GM12891 (cell line): ENCODE data around the gene RNU6-8. TPM values are rescaled to one million over a fixed set of nuclear protein-coding genes. Genes with fewer than 3 reads are reported as not detected.

Experiments
- DNase-seq: peaks from one replicate; pipeline ENCODE4 v3.0.0; 2011; ENCODE audit warnings: low spot score; ENCODE audit not compliant: insufficient read length
- FAIRE-seq: peaks from 2 replicates; lab custom pipeline; 2011; peaks lifted over from hg19 to GRCh38; lab: Jason Lieb, UNC
- PAX5 ChIP-seq: IDR thresholded peaks from 2 replicates; pipeline ENCODE4 v1.6.1; 2011; ENCODE audit warnings: low read length, moderate library complexity, mild to moderate bottlenecking; ENCODE audit not compliant: insufficient read depth, severe bottlenecking
- POLR2A ChIP-seq: IDR thresholded peaks from 2 replicates; pipeline ENCODE4 v1.6.1; 2011; ENCODE audit warnings: low read depth, low read length, control low read depth
- POLR2AphosphoS5 ChIP-seq: IDR thresholded peaks from 2 replicates; pipeline ENCODE4 v1.6.1; 2011; ENCODE audit warnings: low read depth, low read length, control low read depth
- POU2F2 ChIP-seq: IDR thresholded peaks from 2 replicates; pipeline ENCODE4 v1.6.1; 2011; ENCODE audit warnings: low read depth, mild to moderate bottlenecking, control low read depth, low read length, moderate library complexity
- SPI1 ChIP-seq: IDR thresholded peaks from 2 replicates; pipeline ENCODE4 v1.6.1; 2011; ENCODE audit warnings: low read depth, low read length, control low read depth
- TAF1 ChIP-seq: IDR thresholded peaks from 2 replicates; pipeline ENCODE4 v1.6.1; 2011; ENCODE audit warnings: low read depth, low read length, control low read depth
- polyA plus RNA-seq: library from polyadenylated mRNA; unstranded; fragments of >200 nt; gene quantifications from one replicate; pipeline ENCODE4 v1.2.1, GENCODE V29; 2012; ENCODE audit warnings: low read depth, missing spikeins, inconsistent platforms; ENCODE audit not compliant: missing spikeins

RNU6-8 gene
- not detected for polyA plus RNA-seq

DNA sequence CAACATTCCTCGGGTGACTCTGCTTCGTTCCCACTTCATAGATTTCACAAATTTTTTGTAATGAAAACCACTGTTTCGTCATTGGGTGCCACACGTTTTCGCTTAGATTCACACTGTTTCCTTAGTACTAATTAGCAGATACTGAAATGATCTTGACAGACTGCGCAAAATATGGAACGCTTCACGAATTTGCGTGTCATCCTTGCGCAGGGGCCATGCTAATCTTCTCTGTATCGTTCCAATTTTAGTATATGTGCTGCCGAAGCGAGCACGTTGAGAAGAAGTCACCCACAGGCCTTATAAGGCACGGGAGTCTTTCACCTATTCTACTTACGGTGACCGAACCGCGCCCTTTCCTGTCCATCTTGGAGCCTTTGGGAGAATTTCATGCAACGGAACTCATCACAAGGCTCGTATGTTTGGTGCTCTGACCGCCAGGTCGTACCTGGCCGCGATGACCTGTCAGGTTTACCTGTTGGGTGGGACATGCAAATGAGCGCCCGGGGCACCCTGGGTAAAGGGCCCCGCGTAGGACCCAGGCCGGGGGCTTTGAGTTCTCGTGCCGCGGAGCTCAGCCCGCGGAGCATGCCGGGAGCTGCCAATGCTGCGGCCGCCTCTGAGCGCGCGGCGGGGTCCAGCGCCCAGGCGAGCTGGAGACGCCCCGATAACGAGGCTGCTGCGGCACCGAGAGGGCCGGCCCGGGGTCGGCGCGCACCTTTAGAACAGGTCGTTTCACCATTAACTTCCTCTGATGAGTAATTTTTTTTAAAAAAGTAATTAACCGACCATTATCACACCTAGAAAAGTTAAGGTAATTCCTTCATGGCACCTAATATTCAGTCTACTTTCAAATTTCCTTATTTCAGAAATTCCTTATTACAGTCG is at the start of gene RNU6-8:
RNU6-8 (minus strand) TSS at position 272 of the 885 bp plus-strand sequence.
- TF ChIP-seq PAX5 (no peak), TAF1 (peak; percentile 28; the same call in 1 of the 2 replicates), POLR2AphosphoS5 (no peak), POU2F2 (peak; percentile 99), SPI1 (no peak), POLR2A (no peak)
- FAIRE-seq (peak; percentile 89), DNase-seq (peak; percentile 54)

DNA sequence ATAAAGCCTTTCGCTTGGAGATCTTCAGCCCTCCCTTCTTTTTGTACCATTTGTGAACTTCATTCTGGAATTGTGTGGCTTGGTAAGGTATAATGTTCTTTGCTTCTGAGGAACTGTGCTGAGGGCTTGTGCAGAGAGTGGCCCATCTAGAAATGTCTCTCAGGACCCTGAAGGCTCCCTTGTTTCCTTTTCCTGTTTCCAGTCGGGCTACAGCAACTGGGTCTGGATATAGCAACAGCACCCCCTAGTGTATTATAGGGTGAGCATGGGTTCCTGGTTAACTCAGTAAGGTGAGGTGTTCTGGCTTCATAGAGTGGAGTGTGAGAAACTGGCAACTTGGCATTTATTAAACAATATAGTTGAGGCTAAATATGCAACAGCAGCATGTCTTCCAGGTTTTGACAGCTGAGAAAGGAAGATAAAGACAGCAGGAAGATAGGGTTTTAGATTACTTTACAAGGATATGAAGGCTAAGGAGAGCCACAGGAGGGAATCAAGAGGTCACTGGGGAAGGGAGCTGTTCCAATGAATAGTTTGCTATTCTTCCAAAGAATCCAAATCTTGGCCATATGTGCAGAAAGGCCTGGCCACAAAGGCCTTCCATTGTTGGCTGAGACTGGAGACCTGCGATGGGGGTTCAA is 49.1 kb upstream of the RNU6-8 start:
- FAIRE-seq: peak; percentile 61
- DNase-seq: peak; percentile 22
- TF ChIP-seq POLR2AphosphoS5 (no peak), SPI1 (no peak), POLR2A (no peak), POU2F2 (no peak), PAX5 (no peak), TAF1 (no peak)

DNA sequence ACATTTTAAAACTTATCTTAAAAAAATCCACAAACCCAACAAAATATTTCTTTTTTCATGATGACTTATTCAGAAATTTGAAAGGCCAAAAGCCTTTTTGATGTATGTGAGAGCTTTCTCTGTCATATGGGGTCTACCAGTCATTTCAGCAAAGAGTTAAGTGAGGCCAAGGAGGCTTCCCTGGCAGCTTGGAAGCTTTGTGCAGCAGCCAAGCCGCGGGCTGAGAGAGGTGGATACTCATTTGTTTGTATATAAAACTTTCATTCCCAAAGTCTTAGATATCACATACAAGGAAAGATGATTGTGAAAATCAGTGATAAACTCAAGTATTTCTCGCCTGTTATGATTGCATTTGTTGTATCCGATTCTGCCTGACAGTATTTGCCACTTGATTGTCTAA is 48.5 kb upstream of the RNU6-8 start:
- TF ChIP-seq PAX5: no peak
- no peak for TF ChIP-seq SPI1
- TF ChIP-seq POLR2AphosphoS5: no peak
- DNase-seq: no peak
- FAIRE-seq: no peak

DNA sequence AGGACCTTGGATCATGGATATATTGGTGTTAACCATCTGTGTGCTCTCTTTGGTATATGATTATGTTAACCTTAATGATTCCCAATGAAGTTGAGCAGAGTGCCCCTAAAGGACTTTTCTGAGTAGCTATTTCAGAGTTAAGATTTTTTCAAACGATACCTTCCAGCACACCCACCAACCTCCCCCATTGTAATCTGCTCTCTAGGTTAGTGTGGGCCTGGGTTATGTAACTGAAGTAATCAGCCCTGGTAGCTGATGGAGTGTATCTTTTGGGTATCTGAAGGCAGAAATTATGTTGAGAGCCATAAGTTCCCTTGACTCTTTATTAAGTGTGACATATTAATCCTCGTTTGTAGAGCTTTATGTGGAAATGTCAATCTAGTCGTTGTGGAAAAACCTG is 47.6 kb upstream of the RNU6-8 start:
- no peak for DNase-seq
- FAIRE-seq: no peak
- no peak for TF ChIP-seq POLR2A
- TF ChIP-seq POU2F2: no peak
- no peak for TF ChIP-seq POLR2AphosphoS5
- no peak for TF ChIP-seq PAX5
- TF ChIP-seq TAF1: no peak
- TF ChIP-seq SPI1: no peak

DNA sequence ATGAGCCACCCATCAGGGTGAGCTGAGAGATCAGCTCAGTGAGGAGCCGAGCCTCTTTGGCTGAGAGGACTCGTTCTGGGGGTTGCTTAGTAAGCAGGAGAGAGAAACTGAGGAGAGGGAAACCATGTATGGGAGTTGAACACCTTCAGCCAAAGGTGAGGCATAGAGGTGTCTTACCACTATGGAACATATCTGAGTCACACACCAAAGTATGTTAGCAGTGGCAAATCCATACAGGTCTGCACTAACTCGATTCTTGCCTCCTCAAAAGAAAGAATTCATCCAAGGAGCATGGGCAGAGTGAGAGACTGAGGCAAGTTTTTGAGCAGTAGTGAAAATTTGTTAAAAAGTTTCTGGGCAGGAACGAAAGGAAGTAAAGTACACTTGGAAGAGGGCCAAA is 46.7 kb upstream of the RNU6-8 start:
- TF ChIP-seq POU2F2: no peak
- TF ChIP-seq POLR2A: no peak
- TF ChIP-seq PAX5: no peak
- TF ChIP-seq TAF1: no peak
- TF ChIP-seq SPI1: no peak
- no peak for TF ChIP-seq POLR2AphosphoS5
- FAIRE-seq (no peak), DNase-seq (no peak)

DNA sequence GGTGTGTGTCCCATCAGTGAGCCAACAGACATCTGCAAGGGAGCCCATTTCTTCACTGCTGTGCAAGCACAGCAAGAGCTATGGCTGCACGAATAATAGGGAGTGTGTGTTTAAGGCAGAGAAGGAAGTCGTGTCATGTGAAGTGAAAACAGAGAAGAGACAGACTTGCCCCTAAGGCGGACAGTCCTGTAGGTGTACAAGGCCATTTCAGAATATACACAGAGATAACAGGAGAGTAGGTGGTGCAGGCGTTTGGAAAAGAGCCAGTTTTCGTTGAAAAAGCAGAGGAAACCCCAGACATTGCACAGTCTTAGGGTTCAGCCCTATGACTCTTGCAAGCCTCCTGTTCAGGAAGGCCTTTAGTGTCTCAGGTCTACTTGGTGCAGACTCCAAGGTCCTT is 46.3 kb upstream of the RNU6-8 start:
- DNase-seq: no peak
- FAIRE-seq: no peak
- no peak for TF ChIP-seq POU2F2
- TF ChIP-seq PAX5: no peak
- no peak for TF ChIP-seq TAF1
- no peak for TF ChIP-seq SPI1
- no peak for TF ChIP-seq POLR2A
- TF ChIP-seq POLR2AphosphoS5: no peak

DNA sequence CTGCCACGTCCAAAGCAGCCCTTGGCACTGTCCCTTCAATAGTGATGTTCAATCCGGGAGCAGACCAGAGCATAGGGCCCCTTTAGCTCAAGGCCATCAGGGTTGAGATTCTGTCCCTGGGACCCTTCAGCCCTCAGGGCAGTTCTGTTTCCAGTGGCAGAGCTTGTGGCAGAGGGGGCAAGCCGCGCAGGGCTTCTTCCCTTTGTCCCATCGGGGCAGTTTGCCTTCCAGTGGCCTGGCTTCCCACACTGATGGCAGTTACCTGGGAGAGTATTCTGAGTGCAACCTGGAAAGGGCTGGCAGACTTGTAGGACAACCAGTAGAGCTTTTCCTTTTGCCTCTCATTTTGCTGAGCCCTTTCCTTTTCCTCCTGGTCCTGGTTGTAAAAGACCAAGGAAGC is 43.7 kb upstream of the RNU6-8 start:
- FAIRE-seq: no peak
- no peak for TF ChIP-seq POLR2AphosphoS5
- DNase-seq: no peak

DNA sequence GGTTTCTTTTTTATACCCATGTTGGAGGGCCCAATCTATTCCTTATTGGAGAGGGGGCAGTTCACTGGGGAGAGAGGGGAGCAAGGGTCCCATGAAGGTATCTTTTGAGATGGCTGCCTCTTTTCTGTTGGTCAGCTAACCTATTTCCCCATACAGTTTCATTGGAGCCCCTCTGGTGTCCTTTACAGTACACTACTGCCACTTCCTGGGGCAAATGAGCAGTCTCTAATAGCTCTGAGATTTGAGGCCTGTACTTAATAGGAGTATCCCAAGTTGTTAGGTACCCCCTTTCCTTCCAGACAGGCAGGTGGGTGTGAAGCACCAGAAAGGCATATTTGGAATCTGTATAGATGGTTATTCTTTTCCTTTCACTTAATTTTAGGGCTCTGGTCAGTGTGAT is 41.3 kb upstream of the RNU6-8 start:
- no peak for FAIRE-seq
- no peak for TF ChIP-seq SPI1
- no peak for DNase-seq

DNA sequence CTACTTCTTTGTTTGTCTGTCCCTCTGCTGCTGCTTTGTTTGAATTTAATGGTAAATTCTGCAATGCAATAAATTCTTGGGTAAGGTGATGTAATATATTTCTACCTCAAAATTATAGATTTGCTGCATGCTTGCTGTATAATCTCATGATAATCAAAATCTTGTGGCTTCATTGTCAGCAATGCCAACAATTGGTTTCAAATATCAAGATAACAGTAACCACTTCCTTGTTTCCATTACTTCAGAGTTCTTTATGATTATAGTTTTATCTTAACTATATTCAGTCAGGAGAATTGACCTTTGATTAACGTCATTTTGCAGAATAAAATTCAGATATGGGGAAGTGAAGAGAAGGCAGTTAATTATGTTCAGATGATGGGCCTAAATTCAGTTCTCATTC is 30.2 kb upstream of the RNU6-8 start:
- no peak for TF ChIP-seq SPI1
- TF ChIP-seq POLR2A: no peak
- no peak for TF ChIP-seq TAF1
- no peak for TF ChIP-seq POU2F2
- no peak for TF ChIP-seq PAX5
- no peak for TF ChIP-seq POLR2AphosphoS5
- no peak for FAIRE-seq
- no peak for DNase-seq

DNA sequence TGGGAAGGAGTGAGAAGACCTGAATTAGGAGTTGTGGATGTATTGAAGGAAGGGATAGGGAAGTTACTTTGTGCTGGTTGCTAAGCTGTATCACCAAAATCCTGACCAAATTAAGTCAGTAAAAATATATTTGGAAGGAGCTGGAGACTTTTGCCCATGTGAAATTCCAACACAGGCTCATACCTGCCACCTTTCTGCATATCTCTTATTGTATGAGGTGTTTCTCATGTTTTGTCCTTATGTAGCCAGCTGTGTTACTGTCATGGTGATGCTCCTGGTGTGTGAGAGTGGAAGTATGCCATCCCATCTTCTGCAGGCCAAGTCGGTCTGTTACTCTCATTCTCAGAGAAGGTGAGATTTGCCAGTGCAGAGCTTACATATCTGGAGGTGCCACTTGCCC is 29.4 kb upstream of the RNU6-8 start:
- FAIRE-seq (no peak), DNase-seq (no peak)
- TF ChIP-seq POLR2AphosphoS5 (no peak), POU2F2 (no peak), POLR2A (no peak), PAX5 (no peak), TAF1 (no peak), SPI1 (no peak)
